A549 (cell line): ENCODE results near the gene ZKSCAN7. TPM values are rescaled to one million over a fixed set of nuclear protein-coding genes. Genes with fewer than 3 reads are reported as not detected.

Experiments used
- ATAC-seq, 2 experiments: fragments of 200-7000 bp in 1 of 2; fragments of >200 bp in 1 of 2; cut with Nextera tagmentation in 1 of 2; cut with Tn5 transposase in 1 of 2; 3 replicates each; pipeline versions ENCODE4 v1.8.0 to v1.9.1; 2018 to 2020; ENCODE audit warnings: mild to moderate bottlenecking in 1 of 2, moderate library complexity in 1 of 2
- CTCF ChIA-PET: fragments of 300-600 bp; sonication (Branson Sonifier 250); formaldehyde crosslinking; extraction: SDS; loops from one replicate; lab custom pipeline; 2021; ENCODE audit warnings: antibody characterized with exemption, inconsistent platforms; lab: Yijun Ruan, JAX
- POLR2A ChIA-PET: fragments of 350-600 bp; formaldehyde crosslinking; extraction: SDS; loops from one replicate; lab custom pipeline; 2021; ENCODE audit warnings: antibody characterized with exemption, inconsistent platforms; lab: Yijun Ruan, JAX
- DNase-seq, 2 experiments: peaks; one replicate each; pipeline versions ENCODE4 v3.0.0 to v3.0.0-alpha.2; 2011 to 2016; ENCODE audit warnings: low read depth in 1 of 2, low spot score in 1 of 2
- FAIRE-seq: peaks from 2 replicates; lab custom pipeline; 2011; peaks lifted over from hg19 to GRCh38; lab: Jason Lieb, UNC
- H3K27ac ChIP-seq, 2 experiments: fragments of >200 bp; sonication (Bioruptor Twin); formaldehyde crosslinking; 3 replicates each; pipeline ENCODE4 v1.5.1; 2016 to 2017
- H3K4me1 ChIP-seq: fragments of >200 bp; sonication (Bioruptor Twin); formaldehyde crosslinking; 3 replicates; pipeline ENCODE4 v1.6.1; 2016
- H3K4me2 ChIP-seq: fragments of >200 bp; sonication (Bioruptor Twin); formaldehyde crosslinking; 3 replicates; pipeline ENCODE4 v1.6.1; 2016
- H3K4me3 ChIP-seq: fragments of >200 bp; sonication (Bioruptor Twin); formaldehyde crosslinking; 3 replicates; pipeline ENCODE4 v1.5.1; 2016
- H3K9me3 ChIP-seq: fragments of >200 bp; sonication (Bioruptor Twin); formaldehyde crosslinking; 3 replicates; pipeline ENCODE4 v1.6.1; 2016
- BHLHE40 ChIP-seq: IDR thresholded peaks from 2 replicates; pipeline ENCODE4 v1.6.1; 2012; ENCODE audit warnings: low read depth, low read length, inconsistent platforms
- CBX2 ChIP-seq: fragments of 200-600 bp; sonication (generic); IDR thresholded peaks from 2 replicates; pipeline ENCODE4 v1.6.1; 2016; ENCODE audit warnings: low read depth, mild to moderate bottlenecking, borderline replicate concordance
- CBX8 ChIP-seq: fragments of 200-600 bp; sonication (generic); IDR thresholded peaks from 2 replicates; pipeline ENCODE4 v1.6.1; 2016
- CTCF ChIP-seq: fragments of >200 bp; sonication (Bioruptor Twin); formaldehyde crosslinking; IDR thresholded peaks from 3 replicates; pipeline ENCODE4 v1.5.1; 2016
- EHF ChIP-seq: fragments of 250-450 bp; sonication (Bioruptor Pico); IDR thresholded peaks from 2 replicates; pipeline ENCODE4 v1.5.0; 2020; ENCODE audit warnings: mild to moderate bottlenecking
- EP300 ChIP-seq, 2 experiments: fragments of >200 bp; sonication (Bioruptor Twin); formaldehyde crosslinking; IDR thresholded peaks; 2 replicates in 1 of 2; 3 replicates in 1 of 2; pipeline ENCODE4 v1.6.1; 2016 to 2017
- FOSB ChIP-seq: fragments of 250-450 bp; sonication (Bioruptor Pico); IDR thresholded peaks from 2 replicates; pipeline ENCODE4 v1.5.0; 2020; ENCODE audit warnings: mild to moderate bottlenecking, moderate library complexity
- FOSL2 ChIP-seq, 2 experiments: fragments of 450-650 bp in 1 of 2; fragments of >200 bp in 1 of 2; sonication (Bioruptor Twin) in 1 of 2; formaldehyde crosslinking; IDR thresholded peaks; 2 replicates each; pipeline versions ENCODE4 v1.5.0 to v1.6.1; 2016 to 2020; ENCODE audit warnings: mild to moderate bottlenecking in 1 of 2, moderate library complexity in 1 of 2
- FOXS1 ChIP-seq: fragments of 250-450 bp; sonication (Bioruptor Pico); IDR thresholded peaks from 2 replicates; pipeline ENCODE4 v1.5.0; 2020; ENCODE audit warnings: mild to moderate bottlenecking, moderate library complexity
- HDAC2 ChIP-seq: fragments of 200-600 bp; sonication (generic); IDR thresholded peaks from 2 replicates; pipeline ENCODE4 v1.6.1; 2016
- HES2 ChIP-seq: fragments of >200 bp; sonication (Bioruptor Twin); formaldehyde crosslinking; IDR thresholded peaks from 2 replicates; pipeline ENCODE4 v1.6.1; 2016
- HOXA7 ChIP-seq: fragments of 250-450 bp; sonication (Bioruptor Pico); IDR thresholded peaks from 2 replicates; pipeline ENCODE4 v1.5.0; 2020; ENCODE audit warnings: mild to moderate bottlenecking, moderate library complexity
- HOXB13 ChIP-seq: fragments of 250-450 bp; sonication (Bioruptor Pico); IDR thresholded peaks from 2 replicates; pipeline ENCODE4 v1.5.0; 2020; ENCODE audit warnings: low read depth, mild to moderate bottlenecking, moderate library complexity
- JUN ChIP-seq, 2 experiments: fragments of >200 bp; sonication (Bioruptor Twin); formaldehyde crosslinking; IDR thresholded peaks; 2 replicates in 1 of 2; 3 replicates in 1 of 2; pipeline ENCODE4 v1.6.1; 2016 to 2017
- MAX ChIP-seq: IDR thresholded peaks from 2 replicates; pipeline ENCODE4 v1.6.1; 2012
- POLR2A ChIP-seq: IDR thresholded peaks from 2 replicates; pipeline ENCODE4 v1.6.1; 2012; ENCODE audit warnings: mild to moderate bottlenecking, low read length
- RARB ChIP-seq: fragments of 250-450 bp; sonication (Bioruptor Pico); IDR thresholded peaks from 2 replicates; pipeline ENCODE4 v1.8.0; 2021; ENCODE audit warnings: mild to moderate bottlenecking, moderate library complexity
- RCOR1 ChIP-seq: fragments of 150-350 bp; IDR thresholded peaks from 2 replicates; pipeline ENCODE4 v1.6.1; 2014; ENCODE audit warnings: antibody characterized with exemption, low read length, low read depth
- TFCP2L1 ChIP-seq: fragments of 250-450 bp; sonication (Bioruptor Pico); IDR thresholded peaks from 2 replicates; pipeline ENCODE4 v1.5.0; 2021; ENCODE audit warnings: mild to moderate bottlenecking
- ZC3H11A ChIP-seq: fragments of 450-650 bp; IDR thresholded peaks from 2 replicates; pipeline ENCODE4 v1.6.1; 2014; ENCODE audit warnings: antibody characterized with exemption, mild to moderate bottlenecking
- ZFP36 ChIP-seq: fragments of 450-650 bp; IDR thresholded peaks from 2 replicates; pipeline ENCODE4 v1.6.1; 2014; ENCODE audit warnings: borderline replicate concordance; ENCODE audit not compliant: partially characterized antibody
- ZNF302 ChIP-seq: fragments of 250-450 bp; sonication (Bioruptor Pico); IDR thresholded peaks from 2 replicates; pipeline ENCODE4 v1.9.0; 2021; ENCODE audit warnings: inconsistent platforms, mild to moderate bottlenecking, moderate library complexity
- WGBS: methylation state at CpG from one replicate; pipeline ENCODE4 v1.1.6; 2017; ENCODE audit errors: missing lambda C conversion rate; 5-methylcytosine and 5-hydroxymethylcytosine counted together
- polyA plus RNA-seq, 4 experiments: library from polyadenylated mRNA; depleted of rRNA in 3 of 4; stranded (reverse); fragments of >200 nt; fragmentation: RNase III in 1 of 4; extraction: RNeasy Plus Mini Kit Qiagen cat#74134 plus additional on column Dnase treatment in 1 of 4; gene quantifications; 2 replicates in 3 of 4; 3 replicates in 1 of 4; pipeline ENCODE4 v1.2.3, GENCODE V29; 2011 to 2017
- TF ChIP-seq, protein P1 (sequence below): IDR thresholded peaks from 2 replicates; pipeline ENCODE4 v1.6.1; 2012
- TF ChIP-seq, protein P2 (sequence below): fragments of 250-450 bp; sonication (Bioruptor Pico); IDR thresholded peaks from 2 replicates; pipeline ENCODE4 v1.5.0; 2020; ENCODE audit warnings: low read depth, mild to moderate bottlenecking, moderate library complexity
- TF ChIP-seq, protein P3 (sequence below): fragments of 200-600 bp; sonication (generic); IDR thresholded peaks from 2 replicates; pipeline ENCODE4 v1.6.1; 2016; ENCODE audit warnings: antibody characterized with exemption, mild to moderate bottlenecking, moderate library complexity

The ZKSCAN7 gene
- polyA plus RNA-seq, 2 of the 4 experiments (the other 2 are of a cell fraction) = not detected

- ChIA-PET CTCF (no interaction called here), POLR2A (no interaction called here)
- no peak for TF ChIP-seq TFCP2L1 (CRISPR knock-in tag)
- Histone ChIP-seq H3K27ac (no peak overlapping the region), H3K4me3 (no peak overlapping the region), H3K4me1 (no peaks in the 10 kb centered on the region), H3K4me2 (no peak overlapping the region), H3K9me3 (no peaks in the 10 kb centered on the region)
- 0% methylated on average over 1 of the region's 1 CpG for WGBS
- FAIRE-seq (no peak), ATAC-seq (no peak), DNase-seq (no peak)
Observed at GRCh38 chr3:44561076-44561475, 6.1 kb downstream of the ZKSCAN7 start.

DNA sequence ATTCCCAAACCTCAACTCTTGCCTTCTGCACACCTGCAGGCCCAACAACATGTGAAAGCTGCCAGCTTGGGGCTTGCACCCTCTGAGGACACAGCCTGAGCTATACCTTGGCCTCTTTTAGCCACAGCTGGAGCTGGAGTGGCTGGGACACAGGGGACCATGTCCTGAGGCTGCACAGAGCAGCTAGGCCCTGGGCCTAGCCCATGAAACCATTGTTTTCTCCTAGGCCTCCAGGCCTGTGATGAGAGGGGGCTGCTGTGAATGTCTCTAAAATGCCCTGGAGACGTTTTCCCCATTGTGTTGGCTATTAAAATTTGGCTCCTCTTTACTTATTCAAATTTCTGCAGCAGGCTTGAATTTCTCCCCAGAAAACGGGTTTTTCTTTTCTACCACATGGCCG is 7.2 kb downstream of the ZKSCAN7 start:
- no peak for DNase-seq
- ChIA-PET POLR2A (no interaction called here), CTCF (no interaction called here)
- H3K27ac ChIP-seq = no peak overlapping the region
- TF ChIP-seq HOXA7 (CRISPR knock-in tag) (no peak), HDAC2 (no peak), ZFP36 (peak; percentile 64), CTCF (no peak), CBX2 (no peak), BHLHE40 (no peak), FOXS1 (CRISPR knock-in tag) (no peak)
- WGBS = 19% methylated on average over 3 of the region's 3 CpGs
- ATAC-seq = no peak
- H3K4me2 ChIP-seq = no peak overlapping the region
- no peaks in the 10 kb centered on the region for H3K4me1 ChIP-seq
- H3K4me3 ChIP-seq = no peak overlapping the region
- H3K9me3 ChIP-seq = no peaks in the 10 kb centered on the region
- no peak for FAIRE-seq

- Histone ChIP-seq H3K4me3 (no peak overlapping the region), H3K9me3 (peaks cover 8% of the 10 kb centered on the region; the same call in 2 of the 3 replicates)
- ATAC-seq (no peak), DNase-seq (no peak), FAIRE-seq (no peak)
- ChIA-PET POLR2A (no interaction called here), CTCF (no interaction called here)
- 0% methylated on average over 1 of the region's 1 CpG for WGBS
- no peak for TF ChIP-seq FOSL2 (IDR thresholded peaks at IDR 0.05)
- no peak for TF ChIP-seq FOSL2 (CRISPR knock-in tag; IDR thresholded peaks at IDR 0.05)
- TF ChIP-seq, all 56 proteins: peak for 0
- no peaks in the 10 kb centered on the region for H3K4me1 ChIP-seq
- H3K4me2 ChIP-seq = no peak overlapping the region
- no peak overlapping the region for H3K27ac ChIP-seq
Observed at GRCh38 chr3:44568561-44568960, 13.6 kb downstream of the ZKSCAN7 start.

- Histone ChIP-seq H3K9me3 (peaks cover 10% of the 10 kb centered on the region; the same call in 2 of the 3 replicates), H3K27ac (no peak overlapping the region), H3K4me3 (no peak overlapping the region), H3K4me2 (no peak overlapping the region), H3K4me1 (no peaks in the 10 kb centered on the region)
- ATAC-seq (no peak), DNase-seq (no peak), FAIRE-seq (no peak)
- CTCF ChIA-PET = no interaction called here
- POLR2A ChIA-PET = no interaction called here
- TF ChIP-seq FOXS1 (CRISPR knock-in tag) (no peak), HDAC2 (no peak), CBX8 (no peak), ZNF302 (CRISPR knock-in tag) (no peak), RCOR1 (no peak), ZC3H11A (no peak), HES2 (no peak), POLR2A (no peak), EHF (CRISPR knock-in tag) (no peak), RARB (CRISPR knock-in tag) (no peak), MAX (no peak), HOXB13 (CRISPR knock-in tag) (no peak), JUN (IDR thresholded peaks at IDR 0.05) (no peak), FOSB (CRISPR knock-in tag) (no peak), EP300 (IDR thresholded peaks at IDR 0.05) (no peak), HOXA7 (CRISPR knock-in tag) (no peak)
- TF ChIP-seq, protein P1, sequence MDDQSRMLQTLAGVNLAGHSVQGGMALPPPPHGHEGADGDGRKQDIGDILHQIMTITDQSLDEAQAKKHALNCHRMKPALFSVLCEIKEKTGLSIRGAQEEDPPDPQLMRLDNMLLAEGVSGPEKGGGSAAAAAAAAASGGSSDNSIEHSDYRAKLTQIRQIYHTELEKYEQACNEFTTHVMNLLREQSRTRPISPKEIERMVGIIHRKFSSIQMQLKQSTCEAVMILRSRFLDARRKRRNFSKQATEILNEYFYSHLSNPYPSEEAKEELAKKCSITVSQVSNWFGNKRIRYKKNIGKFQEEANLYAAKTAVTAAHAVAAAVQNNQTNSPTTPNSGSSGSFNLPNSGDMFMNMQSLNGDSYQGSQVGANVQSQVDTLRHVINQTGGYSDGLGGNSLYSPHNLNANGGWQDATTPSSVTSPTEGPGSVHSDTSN = no peak
- TF ChIP-seq, protein P2, sequence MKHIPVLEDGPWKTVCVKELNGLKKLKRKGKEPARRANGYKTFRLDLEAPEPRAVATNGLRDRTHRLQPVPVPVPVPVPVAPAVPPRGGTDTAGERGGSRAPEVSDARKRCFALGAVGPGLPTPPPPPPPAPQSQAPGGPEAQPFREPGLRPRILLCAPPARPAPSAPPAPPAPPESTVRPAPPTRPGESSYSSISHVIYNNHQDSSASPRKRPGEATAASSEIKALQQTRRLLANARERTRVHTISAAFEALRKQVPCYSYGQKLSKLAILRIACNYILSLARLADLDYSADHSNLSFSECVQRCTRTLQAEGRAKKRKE (CRISPR knock-in tag) = no peak
- TF ChIP-seq, protein P3, sequence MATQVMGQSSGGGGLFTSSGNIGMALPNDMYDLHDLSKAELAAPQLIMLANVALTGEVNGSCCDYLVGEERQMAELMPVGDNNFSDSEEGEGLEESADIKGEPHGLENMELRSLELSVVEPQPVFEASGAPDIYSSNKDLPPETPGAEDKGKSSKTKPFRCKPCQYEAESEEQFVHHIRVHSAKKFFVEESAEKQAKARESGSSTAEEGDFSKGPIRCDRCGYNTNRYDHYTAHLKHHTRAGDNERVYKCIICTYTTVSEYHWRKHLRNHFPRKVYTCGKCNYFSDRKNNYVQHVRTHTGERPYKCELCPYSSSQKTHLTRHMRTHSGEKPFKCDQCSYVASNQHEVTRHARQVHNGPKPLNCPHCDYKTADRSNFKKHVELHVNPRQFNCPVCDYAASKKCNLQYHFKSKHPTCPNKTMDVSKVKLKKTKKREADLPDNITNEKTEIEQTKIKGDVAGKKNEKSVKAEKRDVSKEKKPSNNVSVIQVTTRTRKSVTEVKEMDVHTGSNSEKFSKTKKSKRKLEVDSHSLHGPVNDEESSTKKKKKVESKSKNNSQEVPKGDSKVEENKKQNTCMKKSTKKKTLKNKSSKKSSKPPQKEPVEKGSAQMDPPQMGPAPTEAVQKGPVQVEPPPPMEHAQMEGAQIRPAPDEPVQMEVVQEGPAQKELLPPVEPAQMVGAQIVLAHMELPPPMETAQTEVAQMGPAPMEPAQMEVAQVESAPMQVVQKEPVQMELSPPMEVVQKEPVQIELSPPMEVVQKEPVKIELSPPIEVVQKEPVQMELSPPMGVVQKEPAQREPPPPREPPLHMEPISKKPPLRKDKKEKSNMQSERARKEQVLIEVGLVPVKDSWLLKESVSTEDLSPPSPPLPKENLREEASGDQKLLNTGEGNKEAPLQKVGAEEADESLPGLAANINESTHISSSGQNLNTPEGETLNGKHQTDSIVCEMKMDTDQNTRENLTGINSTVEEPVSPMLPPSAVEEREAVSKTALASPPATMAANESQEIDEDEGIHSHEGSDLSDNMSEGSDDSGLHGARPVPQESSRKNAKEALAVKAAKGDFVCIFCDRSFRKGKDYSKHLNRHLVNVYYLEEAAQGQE = no peak
- WGBS = 13% methylated on average over 4 of the region's 4 CpGs
Observed at GRCh38 chr3:44571024-44571423, 16.0 kb downstream of the ZKSCAN7 start.
